GM18508 (cell line): ENCODE measurements around the gene IL2RA.
"Not testable (repeated sequence)": the region's sequence is repeated elsewhere in the genome, so short reads cannot be mapped to it uniquely, and the experiment has no call there.

Experiments
- ATAC-seq: cut with Tn5 transposase; IDR thresholded peaks from one replicate; pipeline ENCODE4 v1.9.1; 2021; ENCODE audit warnings: moderate number of reproducible peaks; ENCODE audit not compliant: insufficient read depth, unreplicated experiment

The IL2RA gene

GRCh38 chr10:5965266-5965665 is 96.9 kb downstream of the IL2RA start:
- ATAC-seq = no peak

- ATAC-seq = no peak
These were observed 97.4 kb downstream of the IL2RA start for GRCh38 chr10:5964736-5965135.

DNA sequence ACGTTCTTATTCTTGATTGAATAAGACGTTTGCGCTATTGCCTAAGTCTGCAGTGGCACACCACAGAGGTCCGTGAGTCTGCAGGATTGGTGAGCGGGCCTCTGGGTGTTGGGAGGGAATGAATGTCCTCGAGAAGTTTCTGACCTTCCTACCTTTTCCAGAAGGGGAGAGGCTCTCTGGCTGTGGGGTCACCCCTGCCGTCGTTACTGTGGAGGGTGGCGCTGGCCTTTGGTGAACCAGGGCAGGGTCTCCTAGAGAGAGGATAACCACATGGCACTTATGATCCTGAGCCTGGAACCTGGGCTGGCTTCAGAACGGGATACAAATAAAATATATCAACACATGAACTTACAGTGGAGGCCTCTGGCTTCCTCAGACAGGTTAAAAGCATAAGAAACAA is 98.6 kb downstream of the IL2RA start:
- no peak for ATAC-seq

DNA sequence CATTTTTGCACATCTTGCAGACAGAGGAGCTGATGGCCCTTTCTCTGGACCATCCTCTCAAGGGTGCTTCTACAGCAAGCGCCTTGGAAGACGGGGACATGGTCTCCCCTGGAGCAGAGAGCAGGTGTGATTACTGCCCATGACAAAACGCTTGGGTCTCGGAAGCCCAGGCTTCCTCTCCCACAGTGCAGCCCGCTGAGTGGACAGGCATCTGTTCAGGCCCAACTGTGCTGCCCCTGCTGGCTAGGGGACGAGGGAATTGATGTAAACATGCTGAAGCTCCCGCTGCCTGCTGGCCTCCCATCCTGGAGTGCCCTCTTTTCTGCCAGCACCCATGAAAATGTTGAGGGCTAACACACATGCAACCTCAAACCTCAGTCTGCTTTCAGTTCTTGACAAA is 99.1 kb downstream of the IL2RA start:
- no peak for ATAC-seq

DNA sequence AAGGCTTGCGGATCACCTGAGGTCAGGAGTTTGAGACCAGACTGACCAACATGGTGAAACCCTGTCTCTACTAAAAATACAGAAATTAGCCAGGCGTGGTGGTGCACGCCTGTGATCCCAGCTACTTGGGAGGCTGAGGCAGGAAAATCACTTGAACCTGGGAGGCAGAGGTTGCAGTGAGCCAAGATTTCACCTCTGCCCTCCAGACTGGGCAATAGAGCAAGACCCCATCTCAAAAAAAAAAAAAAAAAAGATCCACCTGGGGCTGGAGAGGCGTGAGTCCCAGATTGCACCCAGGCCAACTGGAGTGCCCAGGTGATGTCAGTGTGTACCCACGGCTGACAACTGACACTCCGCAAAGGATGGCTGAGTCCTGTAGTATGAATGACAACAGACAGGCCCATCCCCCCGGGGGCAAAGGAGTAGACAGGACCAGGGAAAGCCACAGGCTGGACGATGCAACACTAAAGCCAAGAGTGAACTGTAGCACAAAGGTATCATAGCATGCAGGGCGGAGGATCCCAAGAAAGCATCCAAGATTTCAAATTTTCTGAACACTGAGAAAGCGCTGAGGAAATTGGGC is 99.7 kb downstream of the IL2RA start:
- not testable (repeated sequence) for ATAC-seq

DNA sequence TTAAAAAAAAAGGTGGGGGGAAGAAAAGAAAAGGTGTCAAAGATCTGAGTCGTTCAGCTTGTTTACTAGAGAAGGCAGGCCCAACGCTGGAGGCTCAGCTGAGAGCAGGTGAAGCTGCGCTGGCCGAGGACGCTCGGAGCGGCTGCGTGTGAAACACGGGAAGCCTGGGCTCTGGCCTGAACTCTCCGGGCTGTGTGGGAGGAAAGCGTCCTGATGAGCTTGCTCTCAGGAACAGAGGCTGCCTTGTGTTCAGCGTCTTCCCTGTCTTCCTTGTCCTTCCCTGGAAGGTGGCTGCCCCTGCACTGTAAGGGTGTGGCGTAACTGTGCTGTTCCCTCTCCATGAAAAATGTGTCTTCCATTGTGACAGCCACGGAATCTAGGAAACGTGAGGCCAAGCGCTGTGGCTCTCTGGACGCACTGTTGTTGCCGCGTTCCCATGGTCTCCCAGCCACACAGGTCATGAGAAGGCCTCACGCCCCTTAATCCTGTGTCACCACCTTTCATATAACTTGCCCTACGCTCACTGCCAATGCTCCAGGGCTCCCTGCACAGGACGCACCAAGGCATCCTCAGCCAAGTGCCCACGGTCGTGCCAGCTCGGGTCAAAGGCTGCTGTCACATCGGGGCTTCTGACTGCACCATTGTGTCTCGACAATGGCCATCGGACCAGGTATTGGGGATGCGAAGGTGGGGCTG is 100.6 kb downstream of the IL2RA start:
- ATAC-seq = no peak

- ATAC-seq = not testable (repeated sequence)
These were observed 101.2 kb downstream of the IL2RA start for GRCh38 chr10:5960973-5961275.
